Tibial nerve (tissue), 4 donors: ENCODE data around the gene TIGIT.

Experiments
- CTCF ChIP-seq, 5 experiments: fragments of 200-600 bp in 3 of 5; fragments of 450-650 bp in 2 of 5; sonication (generic) in 3 of 5; IDR thresholded peaks; one replicate each; pipeline ENCODE4 v1.5.1; 2016 to 2019; ENCODE audit warnings: antibody characterized with exemption in 5 of 5, mild to moderate bottlenecking in 3 of 5, moderate library complexity in 2 of 5
- EP300 ChIP-seq, 2 donors: sonication (generic); formaldehyde crosslinking; IDR thresholded peaks; one replicate each; pipeline ENCODE4 v1.6.1; 2017; ENCODE audit warnings: antibody characterized with exemption in 2 of 2, mild to moderate bottlenecking in 1 of 2
- POLR2A ChIP-seq, 2 donors: fragments of 450-650 bp; IDR thresholded peaks; one replicate each; pipeline ENCODE4 v1.6.1; 2017; ENCODE audit warnings: antibody characterized with exemption in 2 of 2, mild to moderate bottlenecking in 2 of 2, moderate library complexity in 2 of 2

- no peak for TF ChIP-seq CTCF (IDR thresholded peaks at IDR 0.05)
- no peak for TF ChIP-seq POLR2A (IDR thresholded peaks at IDR 0.05)
- no peak for TF ChIP-seq EP300 (IDR thresholded peaks at IDR 0.05)
These were observed 26.4 kb downstream of the TIGIT start for GRCh38 chr3:114320246-114320645.
